HFFc6 (cell line): ENCODE measurements around the gene BMERB1. TPM values are rescaled to one million over a fixed set of nuclear protein-coding genes. Genes with fewer than 3 reads are reported as not detected.

Experiments
- DNase-seq: peaks from one replicate; pipeline ENCODE4 v3.0.0-alpha.2; 2018
- H3K27ac Mint-ChIP-seq: 2 replicates; pipeline ENCODE4 v1.8.0; 2020; ENCODE audit warnings: mild to moderate bottlenecking, mixed read lengths
- H3K27me3 Mint-ChIP-seq: 2 replicates; pipeline ENCODE4 v1.8.0; 2021; ENCODE audit warnings: mild to moderate bottlenecking, moderate library complexity, mixed read lengths; ENCODE audit not compliant: insufficient read depth
- H3K36me3 Mint-ChIP-seq: 2 replicates; pipeline ENCODE4 v1.8.0; 2021; ENCODE audit warnings: low read depth, mixed read lengths
- H3K4me1 Mint-ChIP-seq: 2 replicates; pipeline ENCODE4 v1.8.0; 2020; ENCODE audit warnings: low read depth, mixed read lengths
- H3K4me3 Mint-ChIP-seq: 2 replicates; pipeline ENCODE4 v1.8.0; 2020; ENCODE audit warnings: mild to moderate bottlenecking, moderate library complexity, mixed read lengths
- H3K9me3 Mint-ChIP-seq: 2 replicates; pipeline ENCODE4 v1.8.0; 2020; ENCODE audit warnings: mild to moderate bottlenecking, mixed read lengths
- total RNA-seq, 6 experiments: library from RNA; stranded (reverse); fragmentation: NEBNext Ultra II Directional; extraction: Animal tissue kit (Norgen Biotek cat#: 25700); gene quantifications; 2 replicates in 1 of 6; 3 replicates in 5 of 6; pipeline ENCODE4 v1.2.3, GENCODE V29; 2021
- TF ChIP-seq, protein P1 (sequence below): fragments of 200-600 bp; sonication (generic); IDR thresholded peaks from 2 replicates; pipeline ENCODE4 v1.5.0; 2021; ENCODE audit warnings: antibody characterized with exemption, mild to moderate bottlenecking

BMERB1 gene
- total RNA-seq, 6 experiments from 2014 or later: 24.3 to 35.1 (median 29.9) TPM

DNA sequence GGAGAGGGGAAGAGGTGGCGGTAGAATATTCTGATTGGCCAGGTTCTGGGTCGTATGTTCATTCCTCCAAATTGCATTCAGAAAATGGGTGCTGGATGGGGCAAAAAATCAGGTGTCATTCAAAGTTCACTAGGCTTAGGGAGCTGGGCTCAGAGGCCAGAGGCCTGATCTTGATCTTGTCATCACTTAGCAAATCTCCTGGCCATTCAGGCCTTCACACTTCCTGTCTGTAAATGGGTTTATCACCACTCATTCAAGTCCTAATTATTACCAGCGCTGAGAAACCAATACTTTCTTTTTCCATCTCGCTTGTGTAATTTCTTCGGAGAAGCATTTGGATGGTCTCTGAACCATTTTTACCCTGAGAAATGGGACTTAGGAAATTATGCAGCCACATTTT, 50.8 kb downstream of the BMERB1 start:
- H3K9me3 Mint-ChIP-seq: no peaks in the 10 kb centered on the region
- peaks cover 9% of the 10 kb centered on the region for H3K36me3 Mint-ChIP-seq
- H3K27me3 Mint-ChIP-seq: no peaks in the 10 kb centered on the region
- peaks cover 43% of the 10 kb centered on the region for H3K4me1 Mint-ChIP-seq
- H3K27ac Mint-ChIP-seq: no peak overlapping the region
- TF ChIP-seq, protein P1, sequence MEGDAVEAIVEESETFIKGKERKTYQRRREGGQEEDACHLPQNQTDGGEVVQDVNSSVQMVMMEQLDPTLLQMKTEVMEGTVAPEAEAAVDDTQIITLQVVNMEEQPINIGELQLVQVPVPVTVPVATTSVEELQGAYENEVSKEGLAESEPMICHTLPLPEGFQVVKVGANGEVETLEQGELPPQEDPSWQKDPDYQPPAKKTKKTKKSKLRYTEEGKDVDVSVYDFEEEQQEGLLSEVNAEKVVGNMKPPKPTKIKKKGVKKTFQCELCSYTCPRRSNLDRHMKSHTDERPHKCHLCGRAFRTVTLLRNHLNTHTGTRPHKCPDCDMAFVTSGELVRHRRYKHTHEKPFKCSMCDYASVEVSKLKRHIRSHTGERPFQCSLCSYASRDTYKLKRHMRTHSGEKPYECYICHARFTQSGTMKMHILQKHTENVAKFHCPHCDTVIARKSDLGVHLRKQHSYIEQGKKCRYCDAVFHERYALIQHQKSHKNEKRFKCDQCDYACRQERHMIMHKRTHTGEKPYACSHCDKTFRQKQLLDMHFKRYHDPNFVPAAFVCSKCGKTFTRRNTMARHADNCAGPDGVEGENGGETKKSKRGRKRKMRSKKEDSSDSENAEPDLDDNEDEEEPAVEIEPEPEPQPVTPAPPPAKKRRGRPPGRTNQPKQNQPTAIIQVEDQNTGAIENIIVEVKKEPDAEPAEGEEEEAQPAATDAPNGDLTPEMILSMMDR: no peak
- DNase-seq: no peak
- no peak overlapping the region for H3K4me3 Mint-ChIP-seq

DNA sequence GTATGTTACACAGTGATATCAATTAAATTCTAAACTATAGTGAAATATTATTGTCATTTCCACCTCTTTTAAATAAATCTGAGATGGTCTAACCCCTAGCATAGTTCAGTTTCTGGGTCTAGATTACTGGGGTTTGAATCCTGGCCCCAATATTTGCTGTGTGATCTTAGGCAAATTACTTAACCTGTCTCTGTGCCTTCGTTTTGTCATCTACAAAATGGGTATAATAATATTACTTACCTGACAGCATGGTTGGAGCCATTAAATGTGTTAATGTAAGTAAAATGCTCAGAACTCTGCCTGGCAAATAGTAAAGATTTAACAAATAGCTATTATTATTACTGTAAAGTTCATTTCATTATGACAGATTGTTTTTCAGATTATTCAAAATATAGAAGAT, 52.3 kb downstream of the BMERB1 start:
- TF ChIP-seq, protein P1: no peak
- DNase-seq: no peak
- Mint-ChIP-seq H3K4me1 (peaks cover 53% of the 10 kb centered on the region), H3K4me3 (no peak overlapping the region), H3K27me3 (no peaks in the 10 kb centered on the region; the same call in 1 of the 2 replicates), H3K36me3 (peaks cover 12% of the 10 kb centered on the region), H3K27ac (no peak overlapping the region), H3K9me3 (no peaks in the 10 kb centered on the region)

DNA sequence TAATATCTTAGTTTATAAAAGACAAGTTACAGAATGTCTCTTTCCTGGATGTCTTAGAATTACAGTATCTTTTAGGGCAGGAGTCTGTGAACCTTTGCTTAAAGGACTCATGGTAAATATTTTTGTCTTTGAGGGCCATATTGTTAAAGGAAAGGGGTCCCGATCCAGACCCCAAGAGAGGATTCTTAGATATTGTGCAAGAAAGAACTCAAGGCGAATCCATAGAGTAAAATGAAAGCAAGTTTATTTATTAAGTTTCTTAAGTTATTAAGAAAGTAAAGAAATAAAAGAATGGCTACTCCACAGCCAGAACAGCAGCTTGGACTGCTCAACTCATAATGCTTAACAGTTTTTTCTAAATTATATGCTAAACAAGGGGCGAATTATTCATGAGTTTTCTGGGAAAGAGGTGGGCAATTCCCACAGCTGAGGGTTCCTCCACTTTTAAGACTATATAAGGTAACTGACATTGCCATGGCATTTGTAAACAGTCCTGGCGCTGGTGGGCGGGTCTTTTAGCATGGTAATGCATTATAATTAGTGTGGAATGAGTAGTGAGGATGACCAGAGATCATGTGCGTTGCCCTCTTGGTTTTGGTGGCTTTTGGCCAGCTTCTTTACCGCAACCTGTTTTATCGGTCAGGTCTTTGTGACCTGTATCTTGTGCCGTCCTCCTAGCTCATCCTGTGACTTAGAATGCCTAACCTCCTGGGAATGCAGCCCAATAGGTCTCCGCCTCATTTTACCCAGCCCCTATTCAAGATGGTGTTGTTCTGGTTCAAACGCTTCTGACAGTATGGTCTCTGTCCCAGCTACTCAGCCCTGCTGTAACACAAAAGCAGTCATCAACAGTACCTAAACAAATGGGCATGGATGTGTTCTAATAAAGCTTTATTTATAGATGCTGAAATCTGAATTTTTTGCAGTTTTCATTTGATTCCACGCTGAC, 53.2 kb downstream of the BMERB1 start:
- Mint-ChIP-seq H3K27me3 (no peaks in the 10 kb centered on the region; the same call in 1 of the 2 replicates), H3K27ac (no peak overlapping the region), H3K36me3 (peaks cover 14% of the 10 kb centered on the region), H3K4me1 (peaks cover 53% of the 10 kb centered on the region), H3K9me3 (no peaks in the 10 kb centered on the region), H3K4me3 (no peak overlapping the region)
- TF ChIP-seq, protein P1: no peak
- DNase-seq: no peak

DNA sequence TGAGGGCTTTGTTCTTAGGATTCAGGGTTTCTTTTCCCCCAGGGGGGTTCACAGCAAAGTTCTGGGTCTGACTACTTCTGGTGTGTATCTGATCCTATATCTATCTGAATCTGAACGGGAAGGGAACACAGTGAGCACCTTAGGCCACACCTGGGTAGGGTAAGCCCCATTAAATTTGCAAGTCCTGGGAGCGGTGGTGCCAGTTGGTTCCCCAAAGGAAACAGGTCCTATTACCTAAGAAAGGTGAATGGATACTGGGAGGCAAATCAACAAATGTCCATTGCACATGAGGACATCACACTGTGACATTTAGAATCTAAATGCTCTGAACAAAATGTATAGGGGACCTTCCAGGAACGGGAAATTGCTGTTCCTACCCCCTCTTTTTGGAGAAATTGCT, 54.6 kb downstream of the BMERB1 start:
- peaks cover 59% of the 10 kb centered on the region for H3K4me1 Mint-ChIP-seq
- H3K9me3 Mint-ChIP-seq: no peaks in the 10 kb centered on the region
- peak overlapping the region; percentile 87 for H3K27ac Mint-ChIP-seq
- H3K4me3 Mint-ChIP-seq: peak overlapping the region; percentile 71; the same call in 1 of the 2 replicates
- TF ChIP-seq, protein P1: no peak
- DNase-seq: no peak
- peaks cover 18% of the 10 kb centered on the region for H3K36me3 Mint-ChIP-seq
- no peaks in the 10 kb centered on the region; the same call in 1 of the 2 replicates for H3K27me3 Mint-ChIP-seq

DNA sequence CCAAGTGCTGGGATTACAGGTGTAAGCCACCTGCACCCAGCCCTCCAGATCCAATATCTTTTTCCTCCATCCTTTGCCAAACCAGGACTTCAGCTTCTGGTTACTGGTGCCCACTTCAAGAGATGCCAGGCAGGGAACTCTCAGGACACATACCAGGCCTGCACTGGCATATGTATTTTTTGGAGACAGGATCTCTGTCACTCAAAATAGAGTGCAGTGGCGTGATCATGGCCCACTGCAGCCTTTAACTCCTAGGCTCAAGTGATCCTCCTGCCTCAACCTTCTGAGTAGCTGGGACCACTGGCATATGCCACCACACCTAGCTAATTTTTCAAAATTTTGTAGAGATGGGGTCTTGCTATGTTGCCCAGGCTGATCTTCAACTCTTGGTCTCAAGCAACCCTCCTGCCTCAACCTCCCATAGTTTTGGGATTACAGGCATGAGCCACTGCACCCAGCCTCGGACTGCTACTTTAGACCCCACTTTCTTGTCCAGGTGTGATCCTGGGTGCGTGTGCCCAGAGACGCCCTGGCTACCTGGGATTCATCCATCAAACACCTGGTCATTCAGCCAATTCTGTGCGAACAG, 55.8 kb downstream of the BMERB1 start:
- Mint-ChIP-seq H3K4me1 (peaks cover 57% of the 10 kb centered on the region), H3K9me3 (no peaks in the 10 kb centered on the region), H3K27me3 (no peaks in the 10 kb centered on the region; the same call in 1 of the 2 replicates), H3K27ac (peak overlapping the region; percentile 87), H3K4me3 (peak overlapping the region; percentile 71), H3K36me3 (peaks cover 13% of the 10 kb centered on the region)
- DNase-seq: no peak
- TF ChIP-seq, protein P1: no peak
